DMS 273 (cell line): ENCODE measurements around the gene ZFHX3.
A peak's percentile ranks its signal among the peaks of the same experiment; 100 is the strongest.
"Not testable (repeated sequence)": the region's sequence is repeated elsewhere in the genome, so short reads cannot be mapped to it uniquely, and the experiment has no call there.

Experiments used
- DNase-seq: peaks from one replicate; lab custom pipeline; 2025; ENCODE audit not compliant: unreplicated experiment; lab: John Stamatoyannopoulos, UW

Gene ZFHX3

GRCh38 chr16:73000020-73000906 is 47.7 kb downstream of the ZFHX3 start:
- no peak for DNase-seq

DNA sequence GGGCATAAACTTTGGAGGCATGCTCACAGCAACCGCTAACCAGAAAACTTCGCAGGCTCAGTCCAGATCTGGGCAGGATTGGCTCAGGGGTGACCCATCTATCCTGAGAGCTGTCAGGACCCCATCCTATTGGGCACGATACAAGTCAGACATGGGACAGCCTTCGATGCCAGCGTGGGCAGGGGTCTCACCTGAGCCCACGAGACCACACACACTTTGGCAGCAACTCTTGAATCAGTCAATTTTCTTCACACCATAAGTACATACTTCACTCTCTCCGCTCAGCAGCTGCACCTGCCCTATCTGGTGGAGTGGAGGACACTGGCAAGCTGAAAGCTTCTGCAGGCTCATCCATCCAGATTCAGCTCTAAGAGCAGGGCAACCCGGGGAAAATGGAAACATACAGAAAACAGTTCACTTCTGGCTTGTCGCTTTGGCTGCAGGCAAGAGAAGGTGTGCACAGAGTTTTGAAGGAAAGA is 48.3 kb downstream of the ZFHX3 start:
- DNase-seq = no peak

- peak; percentile 23 for DNase-seq
These were observed 50.8 kb downstream of the ZFHX3 start for GRCh38 chr16:72997141-72997542.

- DNase-seq = no peak
These were observed 51.5 kb downstream of the ZFHX3 start for GRCh38 chr16:72996291-72997062.

DNA sequence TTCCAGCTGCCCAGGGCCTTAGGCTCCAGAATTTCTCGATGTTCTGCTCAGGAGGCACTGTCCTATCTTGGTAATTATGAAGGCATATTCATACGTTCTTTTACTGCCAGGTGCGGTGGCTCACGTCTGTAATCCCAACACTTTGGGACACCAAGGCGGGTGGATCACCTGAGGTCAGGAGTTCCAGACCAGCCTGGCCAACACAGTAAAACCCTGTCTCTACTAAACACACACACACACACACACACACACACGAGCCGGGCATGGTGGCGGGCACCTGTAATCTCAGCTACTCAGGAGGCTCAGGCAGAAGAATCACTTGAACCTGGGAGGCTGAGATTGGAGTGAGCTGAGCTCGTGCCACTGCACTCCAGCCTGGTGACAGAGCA is 52.1 kb downstream of the ZFHX3 start:
- DNase-seq = not testable (repeated sequence)

DNA sequence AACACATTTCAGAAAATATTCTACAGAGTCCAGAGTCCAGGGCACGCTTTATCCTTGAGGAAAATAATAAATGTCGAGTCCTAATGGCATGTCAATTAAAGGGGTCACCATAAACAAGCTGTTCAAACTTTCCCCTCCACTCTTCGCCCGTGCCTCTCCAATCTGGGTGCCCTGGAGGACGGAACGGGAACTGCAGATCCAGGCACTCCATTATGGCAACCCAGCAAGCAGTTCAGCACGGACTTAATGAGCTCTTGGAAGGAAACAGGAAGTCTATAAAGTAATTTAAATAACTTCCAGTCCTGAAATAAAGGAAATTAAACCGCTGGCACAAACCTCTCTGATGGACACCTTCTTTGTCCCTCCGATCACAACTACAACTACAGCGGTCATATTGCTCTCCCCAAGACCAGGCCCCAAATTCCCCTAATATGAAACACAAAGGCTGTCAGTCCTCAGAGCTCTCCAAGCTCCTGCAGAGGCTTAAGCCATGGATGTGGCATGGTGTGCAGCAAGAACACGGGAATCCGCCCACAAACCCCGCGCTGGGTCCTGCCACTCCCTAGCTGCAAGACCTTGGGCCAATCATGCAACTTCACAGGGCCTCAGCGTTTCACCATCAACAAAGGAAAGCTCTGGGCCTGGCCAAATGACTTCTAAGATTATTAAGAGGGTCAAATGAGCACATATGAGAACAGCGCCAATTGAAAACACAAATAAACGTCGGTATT is 52.6 kb downstream of the ZFHX3 start:
- DNase-seq = peak; percentile 69

DNA sequence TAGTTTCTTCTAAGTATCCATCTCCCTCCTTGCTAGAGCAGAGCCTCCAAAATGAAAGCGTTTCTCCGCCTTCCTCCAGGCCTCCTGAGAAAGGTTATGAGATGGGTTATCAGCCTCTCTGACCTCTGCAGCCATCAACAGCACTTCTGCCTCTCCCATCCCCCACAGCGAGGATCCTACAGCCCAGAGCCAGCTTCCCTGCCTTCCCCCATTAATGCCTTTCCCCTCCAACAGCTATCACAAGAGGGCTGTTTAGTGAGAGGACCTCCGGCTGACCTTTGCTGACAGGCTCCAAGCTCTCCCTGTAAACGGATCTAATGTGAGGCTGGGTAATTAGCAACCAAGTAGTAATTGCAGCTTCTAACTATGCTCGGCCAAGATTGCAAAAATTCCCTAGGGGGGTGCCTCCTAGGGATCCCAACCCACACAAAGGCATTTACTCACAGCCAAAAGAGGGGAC is 55.8 kb downstream of the ZFHX3 start:
- no peak for DNase-seq

DNA sequence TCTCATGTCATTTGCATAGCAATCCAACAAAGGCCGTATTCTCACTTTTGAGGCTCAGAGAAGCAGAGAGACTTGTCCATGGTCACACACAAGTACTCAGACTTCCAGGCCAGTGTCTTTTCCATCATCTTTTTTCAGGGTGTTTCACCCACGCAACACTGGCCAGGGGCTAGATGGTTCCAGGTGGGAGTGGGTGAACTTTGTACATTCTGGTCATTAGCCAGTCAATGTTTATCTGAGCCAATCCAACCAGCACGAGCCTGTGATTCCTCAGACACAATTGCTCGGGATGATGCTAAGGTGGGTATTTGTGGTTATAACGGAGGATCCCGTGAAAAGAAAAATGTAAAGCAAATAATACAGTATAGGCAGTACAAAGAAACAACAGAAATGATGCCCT is 56.3 kb downstream of the ZFHX3 start:
- no peak for DNase-seq

- DNase-seq = no peak
These were observed 56.7 kb downstream of the ZFHX3 start for GRCh38 chr16:72991211-72991610.

DNA sequence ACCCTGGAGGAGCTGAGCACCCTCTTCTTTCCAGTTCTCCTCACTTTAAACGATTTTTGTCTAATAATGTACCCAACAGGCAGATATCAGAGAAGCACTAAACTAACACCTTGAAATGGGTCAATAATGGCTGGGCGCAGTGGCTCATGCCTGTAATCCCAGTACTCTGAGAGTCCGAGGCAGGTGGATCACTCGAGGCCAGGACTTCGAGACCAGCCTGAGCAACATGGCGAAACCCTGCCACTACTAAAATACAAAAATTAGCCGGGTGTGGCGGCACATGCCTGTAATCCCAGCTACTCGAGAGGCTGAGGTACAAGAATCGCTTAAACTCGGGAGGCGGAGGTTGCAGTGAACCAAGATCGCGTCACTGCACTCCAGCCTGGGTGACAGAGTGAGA is 57.4 kb downstream of the ZFHX3 start:
- DNase-seq = no peak

DNA sequence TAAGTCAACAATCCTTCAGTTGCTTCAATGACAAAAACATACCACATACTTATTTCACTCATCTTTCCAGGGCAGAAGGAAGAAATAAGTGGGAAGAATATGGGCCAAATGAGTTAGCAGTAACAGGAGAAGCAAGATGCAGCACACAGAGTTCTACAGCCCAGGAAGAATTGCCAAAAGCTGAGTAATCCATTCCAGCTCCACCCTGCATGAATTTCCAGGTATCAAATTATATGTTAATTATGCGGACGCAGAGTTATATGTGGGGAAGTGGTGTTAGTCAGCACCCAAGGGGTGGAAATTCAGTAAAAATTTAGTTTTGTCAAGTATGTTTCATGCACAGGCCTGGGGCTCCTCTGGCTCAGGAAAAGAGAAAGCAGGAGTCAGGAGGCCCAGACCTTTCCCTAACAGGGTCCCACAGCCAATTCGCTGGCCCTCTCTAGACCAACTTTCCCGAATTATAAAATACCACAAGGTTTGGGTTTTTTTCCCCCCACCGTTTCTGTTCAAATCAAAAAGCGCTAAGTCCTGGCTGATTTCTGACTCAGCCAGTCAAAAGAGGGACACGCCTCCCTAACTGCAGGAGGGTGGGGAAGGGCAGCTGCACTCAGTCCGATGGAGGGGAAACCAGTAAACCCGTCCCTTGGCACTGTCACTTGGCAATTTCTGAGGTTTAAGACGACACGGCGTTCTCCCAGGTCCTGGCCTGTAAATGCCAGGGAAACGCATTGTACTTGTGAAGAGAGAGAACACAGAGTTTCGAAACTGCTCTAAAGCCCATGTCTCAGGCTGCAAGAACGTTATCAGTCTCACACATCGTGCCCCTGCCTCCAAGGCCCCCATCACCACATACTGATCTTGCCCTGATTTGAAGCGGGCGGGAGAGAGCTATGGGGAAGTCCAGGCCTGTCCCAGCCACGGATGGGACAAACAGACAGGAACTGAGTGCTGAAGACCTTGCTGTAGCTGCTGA is 58.1 kb downstream of the ZFHX3 start:
- DNase-seq = peak; percentile 79

- not testable (repeated sequence) for DNase-seq
These were observed 58.7 kb downstream of the ZFHX3 start for GRCh38 chr16:72989203-72989578.

DNA sequence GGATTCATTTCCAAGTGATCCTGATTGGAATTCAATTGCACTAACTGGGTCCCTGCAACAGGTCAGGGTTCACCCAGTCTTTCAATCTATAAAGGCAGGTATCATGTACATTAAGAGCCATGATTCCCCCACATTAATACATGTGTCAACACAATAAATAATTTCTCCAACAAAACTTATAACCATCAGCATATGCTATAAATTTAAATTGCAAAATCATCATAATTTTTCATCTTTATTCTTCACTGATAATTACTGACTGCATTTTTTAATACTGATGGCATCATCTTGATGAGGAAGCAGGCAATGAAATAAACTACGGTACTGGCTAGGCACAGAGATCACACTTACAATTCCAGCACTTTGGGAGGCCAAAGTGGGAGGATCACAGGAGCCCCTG is 59.4 kb downstream of the ZFHX3 start:
- DNase-seq = no peak

DNA sequence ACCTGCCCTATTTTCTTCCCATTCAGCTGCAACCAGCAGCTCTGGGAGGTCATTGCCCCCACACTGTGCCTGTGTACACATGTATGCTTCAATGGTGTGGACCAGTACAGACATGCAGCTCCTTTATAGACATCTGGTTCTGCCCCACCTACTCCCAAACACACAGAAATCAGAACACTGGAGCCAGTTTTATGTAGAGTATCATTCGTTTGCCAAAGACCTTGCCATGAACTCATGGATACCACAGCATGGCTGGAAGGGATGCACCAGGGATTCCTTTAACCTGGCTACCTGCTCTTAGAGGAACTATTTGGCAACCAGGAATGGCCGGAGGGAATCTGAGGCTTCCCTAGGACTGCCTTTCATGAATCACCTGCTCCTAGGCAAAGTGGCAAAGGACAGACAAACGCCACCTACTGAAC is 60.4 kb downstream of the ZFHX3 start:
- DNase-seq = peak; percentile 76

GRCh38 chr16:72985995-72986394 is 61.9 kb downstream of the ZFHX3 start:
- peak; percentile 66 for DNase-seq

GRCh38 chr16:72985148-72985941 is 62.6 kb downstream of the ZFHX3 start:
- DNase-seq = peak; percentile 85

- DNase-seq = peak; percentile 71
These were observed 64.1 kb downstream of the ZFHX3 start for GRCh38 chr16:72983728-72984350.

DNA sequence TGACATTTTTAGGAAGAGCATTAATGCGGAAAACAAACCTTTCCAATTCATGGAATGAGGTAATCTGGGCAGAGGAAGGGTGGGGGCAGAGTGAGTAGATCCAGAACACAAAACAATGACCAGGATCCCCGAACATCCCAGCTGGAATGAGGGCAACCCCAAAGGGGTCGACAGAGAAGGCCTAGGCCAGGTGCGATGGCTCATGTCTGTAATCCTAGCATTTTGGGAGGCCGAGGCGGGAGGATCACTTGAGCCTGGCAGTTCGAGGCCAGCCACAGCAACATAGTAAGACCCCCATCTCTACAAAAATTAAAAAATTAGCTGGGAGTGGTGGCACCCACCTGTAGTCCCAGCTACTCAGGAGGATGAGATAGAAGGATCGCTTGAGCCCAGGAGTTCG is 64.7 kb downstream of the ZFHX3 start:
- DNase-seq = no peak

GRCh38 chr16:72979974-72980373 is 68.0 kb downstream of the ZFHX3 start:
- no peak for DNase-seq
